ENCODE measurements around the gene PHKB.
A peak's percentile ranks its signal among the peaks of the same experiment; 100 is the strongest.

The PHKB gene

GRCh38 chr16:47486856-47487255, 25.7 kb downstream of the PHKB start:
- Histone ChIP-seq H3K27ac (no peak overlapping the region), H3K4me3 (no peak overlapping the region)
- DNase-seq (ENCODE audit: low spot score), result no peak
- TF ChIP-seq CTCF (IDR thresholded peaks at IDR 0.05), result no peak

- H3K4me3 ChIP-seq, result no peak overlapping the region
- no peak for DNase-seq (ENCODE audit: low spot score)
- no peak for TF ChIP-seq CTCF (IDR thresholded peaks at IDR 0.05)
- no peak overlapping the region for H3K27ac ChIP-seq
These were observed 26.9 kb downstream of the PHKB start for GRCh38 chr16:47488051-47488450.

GRCh38 chr16:47490471-47490870, 29.3 kb downstream of the PHKB start:
- Histone ChIP-seq H3K27ac (no peak overlapping the region), H3K4me3 (no peak overlapping the region)
- DNase-seq (ENCODE audit: low spot score), result no peak
- no peak for TF ChIP-seq CTCF (IDR thresholded peaks at IDR 0.05)

GRCh38 chr16:47492036-47492427, 30.9 kb downstream of the PHKB start:
- Histone ChIP-seq H3K4me3 (no peak overlapping the region), H3K27ac (peak overlapping the region in 1 of 2 donors; percentile 33)
- no peak for TF ChIP-seq CTCF (IDR thresholded peaks at IDR 0.05)
- no peak for DNase-seq (ENCODE audit: low spot score)

- Histone ChIP-seq H3K4me3 (peak overlapping the region; percentile 12), H3K27ac (peak overlapping the region; percentile 53 to 78)
- TF ChIP-seq CTCF (IDR thresholded peaks at IDR 0.05), result no peak
- peak; percentile 89 for DNase-seq (ENCODE audit: low spot score)
These were observed 31.6 kb downstream of the PHKB start for GRCh38 chr16:47492428-47493377.

- Histone ChIP-seq H3K27ac (peak overlapping the region; percentile 53 to 77), H3K4me3 (peak overlapping the region; percentile 12)
- TF ChIP-seq CTCF (IDR thresholded peaks at IDR 0.05), result no peak
- DNase-seq (ENCODE audit: low spot score), result no peak
These were observed 32.5 kb downstream of the PHKB start for GRCh38 chr16:47493381-47494337.

Data from coronary artery (tissue), 2 donors.